HFFc6 (cell line): ENCODE data around the gene HTRA3. TPM values are rescaled to one million over a fixed set of nuclear protein-coding genes. Genes with fewer than 3 reads are reported as not detected.

Source experiments
- DNase-seq: peaks from one replicate; pipeline ENCODE4 v3.0.0-alpha.2; 2018
- H3K27ac Mint-ChIP-seq: 2 replicates; pipeline ENCODE4 v1.8.0; 2020; ENCODE audit warnings: mild to moderate bottlenecking, mixed read lengths
- H3K27me3 Mint-ChIP-seq: 2 replicates; pipeline ENCODE4 v1.8.0; 2021; ENCODE audit warnings: mild to moderate bottlenecking, moderate library complexity, mixed read lengths; ENCODE audit not compliant: insufficient read depth
- H3K36me3 Mint-ChIP-seq: 2 replicates; pipeline ENCODE4 v1.8.0; 2021; ENCODE audit warnings: low read depth, mixed read lengths
- H3K4me1 Mint-ChIP-seq: 2 replicates; pipeline ENCODE4 v1.8.0; 2020; ENCODE audit warnings: low read depth, mixed read lengths
- H3K4me3 Mint-ChIP-seq: 2 replicates; pipeline ENCODE4 v1.8.0; 2020; ENCODE audit warnings: mild to moderate bottlenecking, moderate library complexity, mixed read lengths
- H3K9me3 Mint-ChIP-seq: 2 replicates; pipeline ENCODE4 v1.8.0; 2020; ENCODE audit warnings: mild to moderate bottlenecking, mixed read lengths
- total RNA-seq, 6 experiments: library from RNA; stranded (reverse); fragmentation: NEBNext Ultra II Directional; extraction: Animal tissue kit (Norgen Biotek cat#: 25700); gene quantifications; 2 replicates in 1 of 6; 3 replicates in 5 of 6; pipeline ENCODE4 v1.2.3, GENCODE V29; 2021
- TF ChIP-seq, protein P1 (sequence below): fragments of 200-600 bp; sonication (generic); IDR thresholded peaks from 2 replicates; pipeline ENCODE4 v1.5.0; 2021; ENCODE audit warnings: antibody characterized with exemption, mild to moderate bottlenecking

HTRA3 gene
- total RNA-seq, 6 experiments from 2014 or later: 4.2 to 7.0 (median 4.8) TPM

DNA sequence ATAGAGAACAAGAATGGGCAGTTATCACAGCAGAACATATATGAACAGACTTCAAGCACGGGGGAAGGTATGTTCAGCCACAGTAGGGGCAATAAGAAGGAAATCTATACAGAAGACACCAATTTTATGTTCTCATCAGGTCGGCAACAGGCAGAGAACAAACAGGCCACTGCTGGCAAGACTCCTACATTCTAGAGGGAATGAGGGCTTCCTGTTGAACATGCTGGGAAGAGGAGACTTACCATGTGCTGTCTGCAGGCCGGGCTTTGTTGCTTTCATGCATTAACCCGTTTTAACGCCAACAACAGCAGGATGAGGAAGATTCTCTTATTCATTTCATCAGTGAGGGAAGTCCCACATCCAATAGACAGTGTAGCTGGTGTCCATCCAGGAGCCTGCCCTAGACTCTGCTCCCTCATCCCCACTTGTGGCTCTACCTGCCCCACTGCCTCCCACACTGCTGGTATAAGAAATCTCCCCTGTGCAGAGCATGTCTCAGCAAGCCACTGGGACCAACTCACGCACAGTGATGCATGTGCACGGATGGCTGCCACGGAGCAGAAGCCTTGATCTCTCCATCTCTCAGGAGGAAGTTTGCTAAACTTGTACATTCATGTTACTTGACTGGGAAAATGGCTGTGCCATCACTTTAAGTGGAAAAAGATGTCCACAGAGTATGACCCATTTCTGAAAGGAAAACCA is 86.5 kb downstream of the HTRA3 start:
- TF ChIP-seq, protein P1, sequence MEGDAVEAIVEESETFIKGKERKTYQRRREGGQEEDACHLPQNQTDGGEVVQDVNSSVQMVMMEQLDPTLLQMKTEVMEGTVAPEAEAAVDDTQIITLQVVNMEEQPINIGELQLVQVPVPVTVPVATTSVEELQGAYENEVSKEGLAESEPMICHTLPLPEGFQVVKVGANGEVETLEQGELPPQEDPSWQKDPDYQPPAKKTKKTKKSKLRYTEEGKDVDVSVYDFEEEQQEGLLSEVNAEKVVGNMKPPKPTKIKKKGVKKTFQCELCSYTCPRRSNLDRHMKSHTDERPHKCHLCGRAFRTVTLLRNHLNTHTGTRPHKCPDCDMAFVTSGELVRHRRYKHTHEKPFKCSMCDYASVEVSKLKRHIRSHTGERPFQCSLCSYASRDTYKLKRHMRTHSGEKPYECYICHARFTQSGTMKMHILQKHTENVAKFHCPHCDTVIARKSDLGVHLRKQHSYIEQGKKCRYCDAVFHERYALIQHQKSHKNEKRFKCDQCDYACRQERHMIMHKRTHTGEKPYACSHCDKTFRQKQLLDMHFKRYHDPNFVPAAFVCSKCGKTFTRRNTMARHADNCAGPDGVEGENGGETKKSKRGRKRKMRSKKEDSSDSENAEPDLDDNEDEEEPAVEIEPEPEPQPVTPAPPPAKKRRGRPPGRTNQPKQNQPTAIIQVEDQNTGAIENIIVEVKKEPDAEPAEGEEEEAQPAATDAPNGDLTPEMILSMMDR: no peak
- Mint-ChIP-seq H3K27ac (no peak overlapping the region), H3K27me3 (peaks cover 28% of the 10 kb centered on the region), H3K9me3 (no peaks in the 10 kb centered on the region), H3K36me3 (no peaks in the 10 kb centered on the region), H3K4me1 (peaks cover 24% of the 10 kb centered on the region), H3K4me3 (no peak overlapping the region)
- no peak for DNase-seq

Other genes with a start within 250 kb of the HTRA3 start
- gene ABLIM2, start 110.9 kb upstream of the HTRA3 start, total RNA-seq: under 1 TPM in 1 of 6 experiments, not detected in 5; 0.14 TPM
- gene SH3TC1, start 70.5 kb upstream of the HTRA3 start, total RNA-seq: 1 to 10 TPM in 2 of 6 experiments, under 1 TPM in 4; 0.34 to 1.4 (median 0.86) TPM
- 10 to 100 TPM; 18.6 to 23.2 (median 19.9) TPM for gene ACOX3, start 171.0 kb downstream of the HTRA3 start, total RNA-seq
- 10 to 100 TPM in 3 of 6 experiments, 1 to 10 TPM in 3; 8.8 to 10.7 (median 10.0) TPM for gene TRMT44, start 171.0 kb downstream of the HTRA3 start, total RNA-seq